HCT116 (cell line): Measurements from ENCODE around the gene SYNRG.

Experiments used
- CEBPB ChIP-seq: IDR thresholded peaks from 2 replicates; pipeline ENCODE4 v1.6.1; 2012; ENCODE audit warnings: low read depth
- CTCF ChIP-seq, 3 experiments: fragments of 200-600 bp in 1 of 3; sonication (generic) in 1 of 3; IDR thresholded peaks in 2 of 3; conservative IDR thresholded peaks in 1 of 3; 2 replicates each; pipeline ENCODE4 v1.5.1; 2012 to 2017; ENCODE audit warnings: low read depth in 2 of 3, low read length in 2 of 3, antibody characterized with exemption in 1 of 3, borderline replicate concordance in 1 of 3, control low read depth in 1 of 3, mild to moderate bottlenecking in 1 of 3, mixed read lengths in 1 of 3, mixed run types in 1 of 3, moderate library complexity in 1 of 3; ENCODE audit not compliant: insufficient read depth in 1 of 3
- EZH2 ChIP-seq: fragments of 200-600 bp; sonication (generic); IDR thresholded peaks from 2 replicates; pipeline ENCODE4 v1.6.1; 2017; ENCODE audit warnings: antibody characterized with exemption, mixed run types
- EZH2phosphoT487 ChIP-seq: fragments of 200-600 bp; IDR thresholded peaks from 2 replicates; pipeline ENCODE4 v1.6.1; 2018; ENCODE audit warnings: antibody characterized with exemption, borderline replicate concordance
- POLR2A ChIP-seq: IDR thresholded peaks from 2 replicates; pipeline ENCODE4 v1.7.0; 2011; ENCODE audit warnings: borderline replicate concordance; ENCODE audit not compliant: insufficient read depth, insufficient read length; ENCODE audit errors: extremely low read depth
- YY1 ChIP-seq: IDR thresholded peaks from 2 replicates; pipeline ENCODE4 v1.6.1; 2011; ENCODE audit warnings: low read length, low read depth, moderate library complexity, mild to moderate bottlenecking; ENCODE audit not compliant: insufficient replicate concordance; ENCODE audit errors: extremely low read depth

DNA sequence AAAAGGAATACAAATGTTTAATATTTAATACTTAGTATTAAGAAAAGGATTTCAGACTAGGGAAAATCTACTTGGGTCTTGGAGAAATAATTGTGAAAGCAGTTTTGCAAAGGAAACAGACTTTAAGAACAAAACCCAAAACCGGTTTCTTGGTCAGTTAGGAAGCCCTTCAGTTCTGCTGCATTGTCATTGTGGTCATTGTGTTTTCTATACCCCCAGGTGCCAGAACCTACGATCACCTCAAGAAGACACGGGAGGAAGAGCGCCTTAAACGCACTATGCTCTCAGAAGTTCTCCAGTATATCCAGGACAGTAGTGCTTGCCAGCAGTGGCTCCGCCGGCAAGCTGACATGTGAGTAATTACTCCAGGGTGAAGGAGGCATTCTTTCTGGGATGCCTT lies 139.0 kb downstream of the SYNRG start:
- no peak for TF ChIP-seq CTCF (IDR thresholded peaks at IDR 0.05 in 2 of 3, conservative IDR thresholded peaks at IDR 0.05 in 1 of 3; ENCODE audit: borderline replicate concordance in 1 of 3, insufficient read depth in 1 of 3, low read depth in 2 of 3, low read length in 2 of 3)
- TF ChIP-seq CEBPB = no peak
- TF ChIP-seq EZH2phosphoT487 = no peak
- no peak for TF ChIP-seq EZH2
- TF ChIP-seq YY1 = no peak
- TF ChIP-seq POLR2A = no peak
